Peyer's patch (tissue), 4 donors: Measurements from ENCODE around the gene TOMM5.

Experiments
- POLR2A ChIP-seq, 2 donors: fragments of 450-650 bp; IDR thresholded peaks; one replicate each; pipeline ENCODE4 v1.5.1; 2017; ENCODE audit warnings: antibody characterized with exemption in 2 of 2, mild to moderate bottlenecking in 2 of 2, moderate library complexity in 2 of 2
- TF ChIP-seq, protein P1 (sequence below), 6 experiments: fragments of 450-650 bp in 4 of 6; fragments of 200-600 bp in 2 of 6; sonication (generic) in 1 of 6; IDR thresholded peaks; one replicate each; pipeline ENCODE4 v1.5.1; 2017 to 2019; ENCODE audit warnings: antibody characterized with exemption in 6 of 6, mild to moderate bottlenecking in 3 of 6, moderate library complexity in 1 of 6

DNA sequence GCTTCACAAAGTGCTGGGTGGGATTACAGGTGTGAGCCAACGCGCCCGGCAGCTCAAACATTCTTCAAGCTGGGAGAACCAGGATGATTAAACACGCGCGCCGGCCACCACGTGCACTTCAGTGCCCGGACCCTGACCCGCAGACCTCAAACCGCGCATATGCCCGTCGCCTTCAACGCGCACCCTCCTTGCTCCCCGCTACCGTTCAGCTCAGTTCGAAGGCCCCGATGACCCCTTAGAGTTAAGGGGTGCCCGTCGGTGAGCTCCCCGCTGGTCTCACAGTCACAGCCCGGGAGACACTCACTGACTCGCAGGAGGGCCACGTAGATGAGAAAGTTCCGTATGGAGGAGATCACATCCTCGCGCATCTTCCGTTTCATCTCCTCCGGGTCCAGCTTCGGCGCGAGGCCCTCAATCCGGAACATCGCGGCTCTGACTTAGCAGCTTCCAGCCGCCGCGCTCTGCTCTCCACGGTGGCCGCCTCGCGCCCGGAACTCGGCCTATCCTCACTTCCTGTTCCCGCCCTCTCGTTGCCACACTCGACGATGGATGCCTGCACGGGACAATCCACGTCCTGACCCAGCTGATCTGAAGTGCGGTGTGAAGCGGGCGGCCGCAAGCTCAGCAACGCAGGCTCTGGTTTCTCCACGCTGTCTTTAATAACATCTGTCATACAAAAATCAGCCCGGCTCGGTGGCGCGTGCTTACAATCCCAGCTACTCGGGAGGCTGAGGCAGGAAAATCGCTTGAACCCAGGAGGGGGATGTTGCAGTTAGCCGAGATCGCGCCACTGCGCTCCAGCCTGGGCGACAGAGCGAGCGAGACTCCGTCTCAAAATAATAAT is at the start of gene TOMM5:
- peak; percentile 69 to 80 for TF ChIP-seq POLR2A (IDR thresholded peaks at IDR 0.05)
- TF ChIP-seq, protein P1, sequence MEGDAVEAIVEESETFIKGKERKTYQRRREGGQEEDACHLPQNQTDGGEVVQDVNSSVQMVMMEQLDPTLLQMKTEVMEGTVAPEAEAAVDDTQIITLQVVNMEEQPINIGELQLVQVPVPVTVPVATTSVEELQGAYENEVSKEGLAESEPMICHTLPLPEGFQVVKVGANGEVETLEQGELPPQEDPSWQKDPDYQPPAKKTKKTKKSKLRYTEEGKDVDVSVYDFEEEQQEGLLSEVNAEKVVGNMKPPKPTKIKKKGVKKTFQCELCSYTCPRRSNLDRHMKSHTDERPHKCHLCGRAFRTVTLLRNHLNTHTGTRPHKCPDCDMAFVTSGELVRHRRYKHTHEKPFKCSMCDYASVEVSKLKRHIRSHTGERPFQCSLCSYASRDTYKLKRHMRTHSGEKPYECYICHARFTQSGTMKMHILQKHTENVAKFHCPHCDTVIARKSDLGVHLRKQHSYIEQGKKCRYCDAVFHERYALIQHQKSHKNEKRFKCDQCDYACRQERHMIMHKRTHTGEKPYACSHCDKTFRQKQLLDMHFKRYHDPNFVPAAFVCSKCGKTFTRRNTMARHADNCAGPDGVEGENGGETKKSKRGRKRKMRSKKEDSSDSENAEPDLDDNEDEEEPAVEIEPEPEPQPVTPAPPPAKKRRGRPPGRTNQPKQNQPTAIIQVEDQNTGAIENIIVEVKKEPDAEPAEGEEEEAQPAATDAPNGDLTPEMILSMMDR (IDR thresholded peaks at IDR 0.05), result peak in 1 of 6 experiments; percentile 12
